Stimulated activated CD4-positive, alpha-beta T cell treated with anti-CD3 and anti-CD28 coated beads, Interleukin-1b, Interleukin-23, amount 100 ng/mL, for 24 hours (primary cell): ENCODE data around the gene RFC2.
"Not testable (repeated sequence)": the region's sequence is repeated elsewhere in the genome, so short reads cannot be mapped to it uniquely, and the experiment has no call there.

Source experiments
- DNase-seq, 4 experiments: peaks; one replicate each; pipeline ENCODE4 v3.0.0-alpha.2; 2020; ENCODE audit warnings: low read depth in 4 of 4, low spot score in 1 of 4

The RFC2 gene

DNA sequence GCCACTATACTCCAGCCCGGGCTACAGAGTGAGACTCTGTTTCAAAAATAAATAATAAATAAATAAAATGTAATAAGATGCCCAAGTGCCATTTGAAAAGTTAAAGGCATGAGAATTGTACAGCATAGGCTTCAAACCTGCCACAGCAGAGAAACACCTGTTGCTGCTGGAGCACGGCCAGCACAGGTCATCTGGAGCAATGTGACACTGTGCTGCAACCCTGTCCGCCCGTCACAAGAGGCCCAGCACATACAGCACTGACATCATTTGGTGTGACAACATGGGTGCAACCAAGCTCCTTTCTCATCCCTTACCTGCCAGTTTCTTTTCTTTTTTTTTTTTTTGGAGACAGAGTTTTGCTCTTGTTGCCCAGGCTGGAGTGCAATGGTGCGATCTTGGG lies 1.3 kb downstream of the RFC2 start:
- no peak for DNase-seq

DNA sequence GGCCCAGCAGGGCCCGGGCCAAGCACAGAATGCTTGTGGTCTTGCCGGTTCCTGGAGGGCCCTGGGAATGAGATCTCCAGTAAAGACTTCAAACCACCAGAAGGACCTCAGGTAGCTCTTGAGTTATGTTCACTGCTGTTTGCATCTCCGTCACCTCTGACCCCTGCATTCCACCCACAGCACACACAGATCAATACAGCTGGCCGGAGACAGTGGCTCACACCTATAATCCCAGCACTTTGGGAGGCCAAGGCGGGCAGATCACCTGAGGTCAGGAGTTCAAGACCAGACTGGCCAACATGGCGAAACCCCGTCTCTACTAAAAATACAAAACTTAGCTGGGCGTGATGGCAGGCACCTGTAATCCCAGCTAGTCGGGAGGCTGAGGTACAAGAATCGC lies 5.1 kb downstream of the RFC2 start:
- DNase-seq: not testable (repeated sequence)

DNA sequence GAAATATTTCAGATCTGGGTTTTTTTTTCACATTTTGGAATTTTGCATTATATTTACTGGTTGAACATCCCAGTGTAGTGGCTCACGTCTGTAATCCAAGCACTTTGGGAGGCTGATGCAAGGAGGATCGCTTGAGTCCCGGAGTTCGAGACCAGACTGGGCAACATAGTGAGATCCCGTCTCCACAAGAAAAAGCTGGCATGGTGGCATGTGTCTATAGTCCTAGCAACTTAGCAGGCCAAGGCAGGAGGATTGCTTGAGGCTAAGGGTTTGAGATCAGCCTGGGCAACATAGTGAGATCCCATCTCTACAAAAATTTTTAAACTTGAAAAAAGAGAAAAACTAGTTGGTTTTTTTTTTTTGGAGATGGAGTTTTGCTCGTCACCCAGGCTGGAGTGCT lies 6.0 kb downstream of the RFC2 start:
- DNase-seq: no peak

- no peak for DNase-seq
Observed at GRCh38 chr7:74246497-74246896, 7.7 kb downstream of the RFC2 start.

DNA sequence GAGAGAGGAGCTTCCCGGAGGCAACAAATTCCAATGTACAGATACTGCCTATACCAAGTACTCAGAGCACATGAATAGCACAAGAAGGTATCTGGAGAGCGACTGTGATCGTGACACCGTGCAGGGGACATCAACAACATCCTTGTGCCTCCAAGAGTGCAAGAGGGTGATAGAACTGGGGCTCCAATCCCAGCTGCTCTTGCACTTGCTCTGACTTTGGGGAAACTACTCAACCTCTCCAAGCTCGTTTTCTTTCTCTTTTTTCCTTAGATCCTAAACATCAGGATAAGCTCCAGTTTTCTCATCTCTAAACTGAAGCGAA lies 12.1 kb downstream of the RFC2 start:
- DNase-seq: no peak

- no peak for DNase-seq
Observed at GRCh38 chr7:74240482-74240881, 13.7 kb downstream of the RFC2 start.

DNA sequence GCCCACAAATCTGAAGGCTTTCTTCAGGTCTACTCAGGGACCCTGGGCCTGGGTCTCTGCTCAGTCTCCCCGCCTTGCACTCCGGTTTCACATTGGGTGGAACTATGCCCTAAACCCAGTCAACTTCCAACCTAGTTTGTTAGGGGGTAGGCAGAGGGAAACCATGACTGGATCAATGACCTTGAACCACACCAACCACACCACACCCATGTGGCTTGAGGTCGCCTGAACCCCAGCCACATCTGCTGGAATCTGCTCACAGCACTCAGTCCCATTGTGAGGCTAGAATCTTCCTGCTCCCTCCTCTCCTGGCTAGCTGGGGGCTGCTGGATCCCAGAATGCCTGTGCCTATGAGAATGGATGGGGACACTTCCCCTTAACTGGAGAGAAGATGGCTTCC lies 17.9 kb downstream of the RFC2 start:
- DNase-seq: no peak

GRCh38 chr7:74235518-74236268 lies 18.5 kb downstream of the RFC2 start:
- DNase-seq: no peak

- DNase-seq: no peak
Observed at GRCh38 chr7:74233655-74234285, 20.4 kb downstream of the RFC2 start.

DNA sequence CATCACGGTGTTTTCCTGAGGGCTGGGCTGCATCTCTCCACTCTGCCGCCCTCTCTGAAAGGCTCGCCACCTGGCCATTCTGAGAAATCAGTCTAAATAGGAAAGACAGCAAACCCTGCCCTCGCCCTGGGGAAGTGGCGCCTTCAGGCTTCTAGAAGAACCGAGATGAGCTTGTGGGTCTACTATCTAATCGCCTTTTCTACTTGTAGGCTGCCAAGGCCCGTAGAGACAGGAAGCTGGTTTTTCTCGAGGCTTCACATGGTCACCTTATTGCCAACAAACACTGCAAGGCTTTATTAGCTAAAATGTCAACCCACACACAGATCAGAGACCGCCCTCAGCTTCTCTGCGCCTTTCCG lies 23.0 kb downstream of the RFC2 start:
- DNase-seq: no peak

DNA sequence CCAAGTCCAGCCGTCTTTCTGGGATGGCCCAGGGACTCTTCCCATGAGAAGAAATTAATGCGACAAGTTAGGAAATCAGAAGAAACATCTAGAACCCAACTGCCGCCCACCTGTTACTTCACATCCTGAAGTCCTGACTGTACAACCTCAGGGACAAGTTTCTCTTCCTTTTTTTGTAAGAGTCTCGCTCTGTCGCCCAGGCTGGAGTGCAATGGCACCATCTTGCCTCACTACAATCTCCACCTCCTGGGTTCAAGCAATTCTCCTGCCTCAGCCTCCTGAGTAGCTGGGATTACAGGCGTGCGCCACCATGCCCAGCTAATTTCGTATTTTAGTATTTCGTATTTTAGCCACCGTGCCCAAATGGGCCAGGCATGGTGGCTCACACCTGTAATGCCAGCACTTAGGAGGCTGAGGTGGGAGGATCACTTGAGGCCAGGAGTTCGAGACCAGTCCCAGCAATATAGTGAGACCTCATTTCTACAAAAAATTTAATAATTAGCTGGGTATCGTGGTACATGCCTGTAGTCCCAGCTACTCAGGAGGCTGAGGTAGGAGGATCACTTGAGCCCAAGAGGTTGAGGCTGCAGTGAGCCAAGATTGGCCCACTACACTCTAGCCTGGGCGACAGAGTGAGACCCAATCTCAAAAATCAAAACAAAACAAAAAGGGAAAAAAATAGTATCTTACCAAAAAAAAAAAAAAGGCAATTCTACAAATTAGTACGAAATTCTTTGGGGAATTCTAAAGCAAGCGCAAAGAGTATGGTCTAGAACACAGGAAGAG lies 23.6 kb downstream of the RFC2 start:
- DNase-seq: no peak

DNA sequence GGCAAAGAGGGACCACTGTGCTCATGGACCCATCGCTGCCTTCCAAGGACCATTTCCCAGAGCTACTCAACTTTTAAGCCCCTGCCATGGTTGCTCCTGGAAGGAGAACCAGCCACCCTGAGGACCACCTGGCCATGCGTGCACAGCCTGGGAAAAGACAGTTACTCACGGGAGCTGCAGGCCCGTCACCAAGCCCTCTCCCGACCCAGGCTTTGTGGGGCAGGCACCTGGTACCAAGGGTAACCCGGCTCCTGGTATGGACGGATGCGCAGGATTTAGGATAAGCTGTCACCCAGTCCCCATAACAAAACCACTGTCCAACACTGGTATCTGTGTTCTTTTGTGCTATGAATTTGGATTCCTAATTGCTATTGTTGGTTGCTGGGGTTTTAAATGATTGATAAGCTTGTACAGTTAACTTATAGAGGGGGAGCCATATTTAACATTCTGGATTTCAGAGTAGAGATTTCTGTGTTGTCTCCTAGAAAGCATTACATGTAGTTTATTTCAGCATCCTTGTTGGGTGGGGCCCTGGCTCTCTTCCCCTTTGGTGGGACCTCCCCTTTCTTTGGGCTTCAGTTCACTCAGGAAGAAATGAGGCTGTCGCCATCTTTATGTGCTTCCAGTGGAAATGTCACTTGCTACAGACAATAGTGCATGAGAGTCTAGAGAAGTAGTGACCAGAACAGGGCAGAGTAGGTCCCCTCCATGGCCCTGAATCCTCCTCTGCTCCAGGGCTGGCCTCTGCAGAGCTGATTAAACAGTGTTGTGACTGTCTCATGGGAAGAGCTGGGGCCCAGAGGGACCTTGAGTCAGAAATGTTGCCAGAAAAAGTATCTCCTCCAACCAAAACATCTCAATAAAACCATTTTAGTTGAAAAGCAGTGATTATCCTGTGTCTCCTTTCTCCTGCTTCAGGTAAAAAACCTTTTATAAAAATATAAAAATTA lies 25.0 kb downstream of the RFC2 start:
- DNase-seq: no peak

DNA sequence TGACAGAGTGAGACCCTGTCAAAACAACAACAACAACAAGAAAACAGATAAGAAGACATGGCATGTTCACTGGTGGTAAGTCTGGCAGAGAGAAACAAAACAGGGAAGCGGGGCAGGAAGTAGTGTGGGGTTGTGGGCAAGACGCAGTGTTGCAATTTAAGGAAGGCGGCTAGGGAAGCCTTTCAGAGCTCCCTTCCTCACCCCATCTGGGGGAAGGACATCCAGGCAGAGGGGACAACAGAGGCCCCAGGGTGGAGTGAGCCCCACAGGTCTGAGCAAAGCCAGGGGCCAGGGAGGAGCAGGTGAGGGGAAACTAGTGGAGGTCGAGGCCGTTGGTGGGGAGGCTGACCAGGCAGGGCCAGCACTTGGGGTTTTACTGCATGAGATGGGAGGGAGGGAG lies 27.6 kb downstream of the RFC2 start:
- DNase-seq: no peak

GRCh38 chr7:74225400-74225799 lies 28.8 kb downstream of the RFC2 start:
- no peak for DNase-seq

- not testable (repeated sequence) for DNase-seq
Observed at GRCh38 chr7:74224907-74225306, 29.3 kb downstream of the RFC2 start.

- no peak for DNase-seq
Observed at GRCh38 chr7:74224511-74224832, 29.7 kb downstream of the RFC2 start.

GRCh38 chr7:74223711-74224510 lies 30.3 kb downstream of the RFC2 start:
- no peak for DNase-seq

DNA sequence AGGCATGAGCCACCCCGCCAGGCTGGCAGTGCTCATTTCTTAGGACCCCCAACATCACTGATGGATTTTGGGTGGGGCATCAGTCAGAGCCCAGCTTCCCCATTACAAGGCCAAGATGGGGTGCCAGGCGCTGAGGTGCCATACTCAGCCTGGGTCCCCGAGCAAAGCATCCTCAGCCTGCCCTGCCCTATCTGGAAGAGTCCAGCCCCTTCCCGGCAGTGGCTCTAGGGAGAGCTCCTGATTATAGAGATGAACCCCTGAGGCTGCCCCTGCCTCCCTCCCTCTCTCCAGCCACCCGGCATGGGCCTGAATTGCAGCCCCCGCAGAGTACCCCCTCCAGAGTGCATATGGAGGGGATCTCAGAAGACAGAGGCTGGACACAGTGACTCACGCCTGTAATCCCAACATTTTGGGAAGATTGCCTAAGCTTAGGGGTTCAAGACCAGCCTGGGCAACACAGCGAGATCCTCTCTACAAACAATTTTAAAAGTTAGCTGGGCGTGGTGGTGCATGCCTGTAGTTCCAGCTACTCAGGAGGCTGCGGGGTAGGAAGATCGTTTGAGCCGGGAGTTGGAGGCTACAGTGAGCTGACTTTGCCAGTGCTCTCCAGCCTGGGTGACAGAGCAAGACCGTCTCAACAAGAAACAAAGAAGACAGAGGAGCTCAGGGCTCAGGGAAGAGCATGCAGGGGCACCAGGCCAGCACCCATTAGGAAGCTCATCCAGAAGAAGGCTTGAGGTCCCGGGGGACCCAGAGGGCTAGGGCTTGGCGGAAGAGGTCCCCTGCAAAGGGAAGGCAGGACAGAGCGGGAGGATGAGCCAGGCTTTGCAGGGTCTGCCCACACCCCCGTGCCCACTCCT lies 31.1 kb downstream of the RFC2 start:
- DNase-seq: no peak

DNA sequence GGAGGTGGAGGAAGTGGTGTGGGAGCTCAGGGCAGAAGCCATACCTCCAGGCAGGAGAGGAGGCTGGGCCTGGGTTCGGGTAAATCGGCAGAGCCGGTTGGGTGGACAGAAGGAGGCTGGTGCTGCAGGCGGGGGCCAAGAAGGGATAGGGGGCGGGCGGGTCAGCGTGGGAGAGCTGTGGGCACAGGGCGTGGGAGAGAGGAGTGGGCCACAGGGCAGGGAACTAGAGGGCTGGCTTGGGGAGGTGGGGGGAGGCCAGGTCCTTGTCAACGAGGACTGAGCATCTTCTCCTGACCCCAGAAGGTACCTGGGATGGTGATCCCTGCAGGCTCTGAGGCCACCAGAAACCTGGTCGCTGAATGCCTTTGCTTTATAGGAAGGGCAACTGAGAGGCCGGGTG lies 32.5 kb downstream of the RFC2 start:
- DNase-seq: no peak

GRCh38 chr7:74220229-74220628 lies 34.0 kb downstream of the RFC2 start:
- no peak for DNase-seq
